ENCODE results near the gene TTYH3.
"Not testable (repeated sequence)": the region's sequence is repeated elsewhere in the genome, so short reads cannot be mapped to it uniquely, and the experiment has no call there.

The TTYH3 gene

DNA sequence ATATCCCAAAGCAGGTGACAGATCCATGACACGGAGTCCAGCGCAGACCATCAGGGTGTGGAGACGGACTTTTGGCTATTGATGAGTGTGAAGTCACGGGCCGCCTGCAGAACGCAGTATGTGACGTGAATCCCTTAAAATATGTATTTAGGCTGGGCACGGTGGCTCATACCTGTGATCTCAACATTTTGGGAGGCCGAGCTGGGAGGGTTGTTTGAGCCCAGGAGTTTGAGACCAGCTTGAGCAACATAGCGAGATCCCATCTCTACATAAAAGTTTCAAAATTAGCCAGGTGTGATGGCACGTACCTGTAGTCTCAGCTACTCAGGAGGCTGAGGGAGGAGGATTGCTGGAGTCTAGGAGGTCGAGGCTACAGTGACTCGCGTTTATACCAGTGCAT, 54.3 kb downstream of the TTYH3 start:
- H3K27ac Mint-ChIP-seq = no peak overlapping the region
- H3K4me3 Mint-ChIP-seq = no peak overlapping the region
- peaks cover 26% of the 10 kb centered on the region for H3K4me1 Mint-ChIP-seq
- H3K36me3 Mint-ChIP-seq = peaks cover 12% of the 10 kb centered on the region
- ATAC-seq = no peak
- DNase-seq (ENCODE audit: low spot score in 2 of 2) = no peak
- H3K9me3 Mint-ChIP-seq = no peaks in the 10 kb centered on the region

DNA sequence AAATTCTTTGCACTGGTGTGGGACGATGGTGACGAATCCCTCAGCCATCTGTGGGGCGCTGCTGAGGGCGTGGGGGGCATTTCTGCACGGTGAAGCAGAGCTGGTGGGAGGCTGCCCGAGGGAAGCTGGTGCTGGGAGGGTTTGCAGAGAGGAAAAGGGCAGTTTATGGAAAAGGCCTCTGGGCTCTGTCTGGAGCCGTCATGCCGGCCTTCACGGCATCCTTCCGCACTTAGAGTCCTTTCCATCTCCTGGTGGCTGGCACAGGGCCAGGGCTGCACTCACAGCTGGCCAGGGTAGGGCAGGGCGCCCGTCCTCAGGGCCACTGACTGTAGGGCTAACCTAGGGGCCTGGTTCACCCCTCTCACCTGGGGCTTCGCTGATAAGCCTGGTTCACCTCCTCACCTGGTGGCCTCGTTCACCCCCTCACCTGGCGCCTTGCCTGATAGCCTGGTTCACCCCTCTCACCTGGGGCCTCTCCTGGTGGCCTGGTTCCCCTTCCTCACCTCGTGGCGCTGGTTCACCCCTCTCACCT, 55.6 kb downstream of the TTYH3 start:
- Mint-ChIP-seq H3K36me3 (peaks cover 4% of the 10 kb centered on the region), H3K9me3 (no peaks in the 10 kb centered on the region), H3K4me3 (no peak overlapping the region), H3K4me1 (peaks cover 26% of the 10 kb centered on the region), H3K27ac (no peak overlapping the region)
- ATAC-seq (no peak), DNase-seq (ENCODE audit: low spot score in 2 of 2) (no peak)

DNA sequence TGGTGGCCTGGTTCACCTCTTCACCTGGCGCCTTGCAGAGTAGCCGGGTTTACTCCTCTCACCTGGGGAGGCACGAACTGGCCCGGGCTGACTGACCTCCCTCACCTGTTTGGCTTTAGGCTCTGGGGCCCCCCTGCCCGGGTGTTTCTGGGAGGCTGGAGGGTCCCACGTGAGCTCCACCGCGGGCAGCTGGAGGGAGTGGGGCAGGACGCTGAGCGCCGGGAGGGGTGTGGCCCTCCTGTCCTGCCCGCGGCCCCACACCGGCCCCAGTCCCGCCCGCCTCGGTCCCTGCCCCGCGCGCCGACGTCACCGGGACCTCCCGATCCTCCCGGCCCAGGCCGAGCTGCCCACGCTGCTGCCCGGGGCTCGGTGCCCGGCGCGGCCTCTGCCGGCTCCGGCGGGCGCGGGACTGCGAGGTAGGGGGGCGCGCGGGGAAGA, 56.1 kb downstream of the TTYH3 start, which contains the start of gene AMZ1:
TSS of gene AMZ1 (plus strand) at position 322 of the 438 bp plus-strand sequence. CDS start 12,250 bp downstream, outside the sequence.
- Mint-ChIP-seq H3K36me3 (peaks cover 8% of the 10 kb centered on the region), H3K9me3 (no peaks in the 10 kb centered on the region), H3K4me1 (peaks cover 26% of the 10 kb centered on the region), H3K4me3 (peak within 1 kb of the TSS; percentile 34), H3K27ac (no peak within 1 kb of the TSS)
- DNase-seq (ENCODE audit: low spot score in 2 of 2) (no peak), ATAC-seq (peak; percentile 27)

DNA sequence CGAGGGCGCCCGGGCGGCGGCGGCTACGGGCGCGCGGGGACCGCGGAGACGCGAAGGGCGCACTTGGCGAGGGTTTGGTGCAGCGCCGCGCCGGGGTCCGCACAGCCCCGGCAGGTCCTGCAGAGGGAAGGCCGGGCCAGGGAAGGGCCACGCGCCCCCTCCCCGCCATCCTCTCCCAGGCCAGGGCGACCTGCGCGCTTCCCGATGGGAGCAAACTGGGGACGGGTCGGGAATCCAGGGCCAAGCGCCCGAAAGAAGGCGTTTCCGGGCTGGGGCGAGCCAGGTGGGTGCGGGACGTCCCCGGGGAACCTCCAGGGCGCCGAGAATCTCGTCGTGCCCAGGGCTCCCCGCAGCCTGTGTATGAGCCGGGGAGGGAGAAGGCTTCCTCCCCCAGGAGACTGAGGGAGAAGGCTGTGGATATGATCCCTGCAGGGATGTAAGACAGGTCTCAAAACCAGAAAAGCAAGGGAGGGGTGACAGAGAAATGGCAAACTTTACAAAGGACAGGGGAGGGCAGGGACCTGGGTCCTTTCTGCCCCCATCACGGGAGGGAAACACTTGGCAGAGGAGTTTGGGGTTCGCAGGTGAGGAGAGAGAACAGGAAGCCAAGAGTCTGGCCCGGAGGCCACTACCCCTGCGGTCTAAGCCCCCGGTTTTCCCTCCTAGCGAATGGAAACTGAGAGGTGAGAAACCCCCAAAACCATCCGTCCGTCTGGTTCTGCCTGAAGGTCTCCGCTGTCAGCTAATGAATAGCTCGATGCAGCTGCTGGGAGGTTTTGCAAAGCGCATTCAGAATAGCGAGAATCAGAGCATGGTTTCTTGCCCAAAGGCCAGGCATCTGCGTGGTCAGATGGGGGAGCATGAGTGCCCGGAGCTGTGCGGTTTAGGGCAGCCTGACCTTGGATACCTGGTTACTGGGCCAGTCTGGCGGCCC, 56.9 kb downstream of the TTYH3 start:
- ATAC-seq (peak; percentile 41), DNase-seq (ENCODE audit: low spot score in 2 of 2) (peak in 1 of 2 donors; percentile 61)
- Mint-ChIP-seq H3K36me3 (peaks cover 10% of the 10 kb centered on the region), H3K4me3 (peak overlapping the region; percentile 34), H3K4me1 (peaks cover 26% of the 10 kb centered on the region), H3K9me3 (no peaks in the 10 kb centered on the region), H3K27ac (no peak overlapping the region)

DNA sequence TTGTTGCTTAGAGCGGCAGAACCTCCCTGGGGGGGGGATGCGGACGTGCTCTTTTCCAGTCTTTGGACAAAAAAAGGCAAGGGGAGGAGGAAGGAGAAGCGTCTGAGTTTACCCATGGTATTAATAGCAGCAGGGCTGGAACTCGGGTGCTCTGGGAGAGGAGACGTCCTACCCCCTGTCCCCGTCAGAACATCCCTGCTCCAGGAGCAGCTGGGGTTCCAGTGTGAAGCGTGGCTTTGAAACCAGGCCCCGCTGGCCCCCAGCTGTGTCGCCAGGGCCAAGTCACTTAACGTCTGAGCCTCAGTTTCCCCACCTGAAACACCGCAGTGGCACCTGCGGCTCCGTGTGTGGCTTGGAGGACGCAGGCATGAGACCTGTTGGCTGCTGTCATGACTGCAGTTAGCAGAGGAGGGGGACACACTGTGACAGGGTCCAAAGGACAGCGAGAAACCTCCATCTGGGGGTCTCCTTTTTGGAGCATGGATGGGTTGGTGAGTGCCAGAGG, 57.6 kb downstream of the TTYH3 start:
- H3K27ac Mint-ChIP-seq = no peak overlapping the region
- ATAC-seq (peak; percentile 6), DNase-seq (ENCODE audit: low spot score in 2 of 2) (no peak)
- H3K4me1 Mint-ChIP-seq = peaks cover 26% of the 10 kb centered on the region
- no peak overlapping the region for H3K4me3 Mint-ChIP-seq
- H3K36me3 Mint-ChIP-seq = peaks cover 10% of the 10 kb centered on the region
- H3K9me3 Mint-ChIP-seq = no peaks in the 10 kb centered on the region

DNA sequence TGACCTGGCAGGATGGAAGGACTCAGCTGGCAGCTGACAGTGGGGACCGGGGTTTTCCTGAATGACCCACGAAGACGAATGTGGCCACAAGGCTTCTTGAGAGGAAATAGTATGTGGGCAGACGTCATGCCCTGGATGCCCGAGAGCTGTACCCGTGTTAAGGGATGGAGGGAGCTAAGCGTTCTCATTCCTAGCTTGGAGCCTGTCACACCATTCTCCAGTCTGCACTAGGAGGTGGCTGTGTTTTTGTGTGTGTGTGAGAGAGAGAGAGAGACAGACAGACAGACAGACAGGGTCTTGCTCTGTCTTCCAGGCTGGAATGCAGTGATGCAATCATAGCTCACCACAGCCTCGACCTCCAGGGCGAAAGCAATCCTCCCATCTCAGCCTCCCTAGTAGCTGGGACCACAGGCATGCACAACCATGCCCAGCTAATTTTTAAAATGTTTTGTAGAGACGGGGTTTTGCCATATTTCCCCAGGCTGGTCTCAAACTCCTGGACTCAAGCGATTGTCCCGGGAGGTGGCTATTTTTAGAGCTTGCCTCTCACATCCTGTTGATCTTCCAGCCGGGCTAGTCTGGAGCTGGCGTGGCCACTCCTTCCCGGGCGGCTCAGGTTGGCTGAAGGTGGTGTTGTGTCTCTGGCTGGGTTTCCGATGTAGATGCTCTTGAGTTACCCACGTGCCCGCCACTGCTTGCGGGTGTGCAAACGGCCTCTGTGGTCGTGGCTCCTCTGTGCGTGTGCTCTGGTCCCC, 58.3 kb downstream of the TTYH3 start:
- Mint-ChIP-seq H3K9me3 (no peaks in the 10 kb centered on the region), H3K36me3 (peaks cover 10% of the 10 kb centered on the region), H3K4me1 (peaks cover 26% of the 10 kb centered on the region), H3K4me3 (no peak overlapping the region), H3K27ac (no peak overlapping the region)
- ATAC-seq = peak; percentile 32
- no peak for DNase-seq (ENCODE audit: low spot score in 2 of 2)

DNA sequence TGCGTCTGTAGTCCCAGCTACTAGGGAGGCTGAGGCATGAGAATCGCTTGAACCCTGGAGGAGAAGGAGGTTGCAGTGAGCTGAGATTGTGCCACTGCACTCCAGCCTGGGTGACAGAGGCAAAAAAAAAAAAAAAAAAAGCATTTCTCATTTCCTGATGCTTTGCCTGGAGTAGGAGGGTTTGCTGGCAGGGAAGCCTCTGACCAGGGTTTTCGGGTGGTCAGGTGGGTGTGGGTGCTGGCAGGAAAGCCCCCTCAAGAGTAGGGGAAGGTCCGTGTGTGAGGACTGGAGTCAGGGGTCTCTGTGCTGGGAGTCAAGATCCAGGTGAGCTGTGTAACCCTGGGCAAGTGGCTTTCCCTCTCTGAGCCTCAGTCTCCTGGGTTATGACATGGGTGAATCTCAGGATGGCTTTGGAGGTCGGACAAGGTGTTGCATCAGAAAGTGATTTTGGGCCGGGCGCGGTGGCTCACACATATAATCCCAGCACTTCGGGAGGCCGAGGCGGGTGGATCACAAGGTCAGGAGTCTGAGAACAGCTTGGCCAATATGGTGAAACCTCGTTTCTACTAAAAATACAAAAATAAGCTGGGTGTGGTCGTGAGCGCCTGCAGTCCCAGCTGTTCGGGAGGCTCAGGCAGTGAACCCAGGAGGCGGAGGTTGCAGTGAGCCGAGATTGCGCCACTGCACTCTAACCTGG, 59.4 kb downstream of the TTYH3 start:
- Mint-ChIP-seq H3K36me3 (peaks cover 9% of the 10 kb centered on the region), H3K27ac (peak overlapping the region; percentile 10), H3K4me3 (no peak overlapping the region), H3K9me3 (no peaks in the 10 kb centered on the region), H3K4me1 (peaks cover 26% of the 10 kb centered on the region)
- DNase-seq (ENCODE audit: low spot score in 2 of 2) (no peak), ATAC-seq (no peak)

DNA sequence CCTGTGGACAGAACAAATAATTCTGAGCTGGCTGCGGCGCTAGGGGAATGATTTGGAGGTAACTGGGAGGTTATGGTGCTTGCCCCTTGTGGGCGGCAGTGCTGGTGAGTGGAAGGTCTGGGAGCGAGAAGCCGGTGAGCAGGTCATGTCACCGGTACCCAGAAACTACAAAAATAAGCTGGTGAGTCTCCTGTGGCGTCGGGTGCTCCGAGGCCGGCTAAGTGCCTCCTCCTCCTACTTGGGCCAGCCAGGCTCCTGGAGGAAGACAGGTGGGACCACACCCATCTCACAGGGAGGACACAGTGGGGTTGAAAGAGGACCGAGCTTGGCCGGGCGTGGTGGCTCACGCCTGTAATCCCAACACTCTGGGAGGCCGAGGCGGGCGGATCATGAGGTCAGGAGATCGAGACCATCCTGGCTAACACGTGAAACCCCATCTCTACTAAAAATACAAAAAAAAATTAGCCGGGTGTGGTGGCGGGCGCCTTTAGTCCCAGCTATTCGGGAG, 60.2 kb downstream of the TTYH3 start:
- peaks cover 26% of the 10 kb centered on the region for H3K4me1 Mint-ChIP-seq
- H3K4me3 Mint-ChIP-seq; H3K9me3 Mint-ChIP-seq; H3K36me3 Mint-ChIP-seq; DNase-seq (ENCODE audit: low spot score in 2 of 2); ATAC-seq: not testable (repeated sequence)
- peak overlapping the region; percentile 10 for H3K27ac Mint-ChIP-seq

DNA sequence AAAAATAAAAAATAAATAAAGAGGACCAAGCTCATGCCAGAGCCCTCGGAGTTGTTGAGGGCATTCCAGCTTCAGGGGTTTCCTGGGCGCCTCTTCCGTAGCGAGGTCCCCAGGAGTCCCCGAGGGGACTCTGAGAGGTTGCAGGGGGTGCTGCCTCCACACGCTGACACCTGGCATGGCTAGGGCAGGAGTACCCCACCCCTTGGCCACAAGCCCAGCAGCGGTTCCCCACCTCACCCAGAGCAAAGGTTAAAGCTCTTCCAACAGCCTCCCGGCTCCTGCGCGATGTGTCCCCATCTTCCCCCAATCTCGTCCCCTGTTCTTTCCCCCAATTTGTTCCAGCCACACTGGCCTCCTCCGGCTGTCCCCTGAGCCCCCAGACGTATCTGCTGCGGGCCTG, 60.8 kb downstream of the TTYH3 start:
- Mint-ChIP-seq H3K9me3 (no peaks in the 10 kb centered on the region), H3K36me3 (peaks cover 6% of the 10 kb centered on the region), H3K4me1 (peaks cover 26% of the 10 kb centered on the region), H3K4me3 (no peak overlapping the region), H3K27ac (no peak overlapping the region)
- DNase-seq (ENCODE audit: low spot score in 2 of 2) (no peak), ATAC-seq (no peak)

DNA sequence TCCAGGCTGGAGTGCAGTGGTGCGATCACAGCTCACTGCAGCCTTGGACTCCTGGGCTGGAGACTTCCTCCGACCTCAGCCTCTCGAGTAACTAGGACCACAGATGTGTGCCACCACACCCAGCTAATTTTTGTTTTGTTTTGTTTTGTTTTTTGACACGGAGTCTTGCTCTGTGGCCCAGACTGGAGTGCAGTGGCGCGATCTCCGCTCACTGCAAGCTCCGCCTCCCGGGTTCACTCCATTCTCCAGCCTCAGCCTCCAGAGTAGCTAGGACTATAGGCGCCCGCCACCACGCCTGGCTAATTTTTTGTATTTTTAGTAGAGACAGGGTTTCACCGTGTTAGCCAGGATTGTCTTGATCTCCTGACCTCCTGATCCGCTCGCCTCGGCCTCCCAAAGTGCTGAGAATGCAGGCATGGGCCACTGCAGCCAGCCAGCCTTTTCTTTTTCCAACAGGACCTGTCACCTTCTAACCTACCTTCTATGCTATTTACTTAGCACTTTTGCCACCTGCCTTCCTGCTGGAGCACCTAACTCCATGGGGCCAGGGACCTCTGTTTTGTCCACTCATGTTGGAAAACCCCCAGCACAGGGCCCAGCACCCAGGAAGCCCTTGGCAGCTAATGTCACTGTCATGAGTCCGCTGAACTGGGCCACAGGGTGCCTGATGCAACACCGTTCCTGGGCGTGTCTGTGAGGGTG, 61.8 kb downstream of the TTYH3 start:
- not testable (repeated sequence) for H3K4me3 Mint-ChIP-seq; H3K9me3 Mint-ChIP-seq; ATAC-seq; H3K36me3 Mint-ChIP-seq; H3K27ac Mint-ChIP-seq; DNase-seq (ENCODE audit: low spot score in 2 of 2)
- H3K4me1 Mint-ChIP-seq = peaks cover 29% of the 10 kb centered on the region

DNA sequence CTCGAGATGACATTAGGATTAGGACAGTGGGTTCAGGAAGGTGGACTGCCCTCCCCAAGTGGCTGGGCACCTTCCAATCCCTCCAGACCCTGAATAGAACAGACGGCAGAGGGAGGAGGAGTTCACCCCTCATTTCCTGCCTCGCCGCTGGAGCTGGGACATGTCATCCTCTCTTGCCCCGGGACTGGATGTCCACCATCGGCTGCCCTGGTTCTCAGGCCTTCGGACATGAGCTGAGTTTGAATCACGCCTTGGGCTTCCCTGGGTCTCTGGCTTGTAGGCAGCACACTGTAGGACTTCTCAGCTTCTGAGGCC, 62.3 kb downstream of the TTYH3 start:
- H3K9me3 Mint-ChIP-seq; DNase-seq (ENCODE audit: low spot score in 2 of 2); ATAC-seq; H3K4me3 Mint-ChIP-seq; H3K27ac Mint-ChIP-seq: not testable (repeated sequence)
- peaks cover 29% of the 10 kb centered on the region for H3K4me1 Mint-ChIP-seq
- peaks cover 11% of the 10 kb centered on the region for H3K36me3 Mint-ChIP-seq

DNA sequence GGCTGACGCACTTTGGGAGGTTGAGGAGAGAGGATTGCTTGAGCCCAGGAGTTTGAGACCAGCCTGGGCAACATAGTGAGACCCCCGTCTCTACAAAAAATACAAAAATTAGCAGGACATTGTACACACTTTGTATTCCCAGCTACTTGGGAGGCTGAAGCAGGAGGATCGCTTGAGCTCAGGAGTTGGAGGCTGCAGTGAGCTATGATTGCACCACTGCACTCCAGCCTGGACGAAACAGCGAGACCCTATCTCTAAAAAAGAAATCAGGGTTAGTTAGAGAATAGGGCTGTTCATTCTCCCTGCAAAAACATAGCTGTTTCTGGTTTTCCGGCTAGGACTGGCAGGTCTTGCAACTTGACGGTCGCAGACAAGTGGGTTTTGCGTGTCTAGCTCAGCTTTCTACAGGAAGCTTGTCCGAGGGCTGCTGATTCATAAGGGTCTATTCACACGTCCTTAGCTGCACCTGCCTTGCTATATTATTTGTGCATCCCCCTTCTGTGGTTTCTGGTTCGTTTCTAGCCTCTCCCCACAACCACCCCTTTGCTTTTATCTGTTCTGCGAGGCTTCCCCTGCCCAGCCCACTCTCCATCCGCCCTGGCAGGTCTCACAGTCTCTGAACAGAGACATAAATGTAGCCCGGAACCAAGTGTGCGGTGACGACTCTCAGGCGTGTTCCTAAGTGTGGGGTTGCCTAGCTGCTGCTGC, 66.9 kb downstream of the TTYH3 start:
- DNase-seq (ENCODE audit: low spot score in 2 of 2) (peak in 1 of 2 donors; percentile 82), ATAC-seq (peak; percentile 93)
- H3K9me3 Mint-ChIP-seq = no peaks in the 10 kb centered on the region
- peak overlapping the region; percentile 61 for H3K4me3 Mint-ChIP-seq
- H3K36me3 Mint-ChIP-seq = peaks cover 12% of the 10 kb centered on the region
- H3K27ac Mint-ChIP-seq = no peak overlapping the region
- peaks cover 32% of the 10 kb centered on the region for H3K4me1 Mint-ChIP-seq

DNA sequence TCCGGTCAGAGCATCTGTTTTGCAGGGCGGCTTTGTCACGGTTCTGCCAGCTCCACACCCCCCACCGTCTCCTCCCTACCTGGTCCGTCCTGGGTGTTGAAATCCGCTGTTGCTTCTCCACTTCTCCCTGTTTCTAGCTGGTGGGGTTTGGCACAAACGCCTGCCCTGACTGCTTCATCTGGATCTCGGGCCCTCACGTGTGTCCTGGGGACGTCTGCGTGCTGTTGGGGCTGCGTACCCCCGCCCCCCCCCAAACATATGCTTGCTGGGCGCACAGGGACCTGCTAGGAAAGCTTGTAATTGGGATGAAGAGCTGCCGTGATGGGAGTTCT, 67.5 kb downstream of the TTYH3 start:
- Mint-ChIP-seq H3K9me3 (no peaks in the 10 kb centered on the region), H3K4me1 (peaks cover 32% of the 10 kb centered on the region), H3K4me3 (peak overlapping the region; percentile 61), H3K36me3 (peaks cover 12% of the 10 kb centered on the region), H3K27ac (peak overlapping the region; percentile 44)
- ATAC-seq (no peak), DNase-seq (ENCODE audit: low spot score in 2 of 2) (no peak)
